ENCODE results near the gene ZNF282. TPM values are rescaled to one million over a fixed set of nuclear protein-coding genes. Genes with fewer than 3 reads are reported as not detected.

ZNF282 gene
- total RNA-seq, 1 experiment from 2014 or later = 38.2 TPM

DNA sequence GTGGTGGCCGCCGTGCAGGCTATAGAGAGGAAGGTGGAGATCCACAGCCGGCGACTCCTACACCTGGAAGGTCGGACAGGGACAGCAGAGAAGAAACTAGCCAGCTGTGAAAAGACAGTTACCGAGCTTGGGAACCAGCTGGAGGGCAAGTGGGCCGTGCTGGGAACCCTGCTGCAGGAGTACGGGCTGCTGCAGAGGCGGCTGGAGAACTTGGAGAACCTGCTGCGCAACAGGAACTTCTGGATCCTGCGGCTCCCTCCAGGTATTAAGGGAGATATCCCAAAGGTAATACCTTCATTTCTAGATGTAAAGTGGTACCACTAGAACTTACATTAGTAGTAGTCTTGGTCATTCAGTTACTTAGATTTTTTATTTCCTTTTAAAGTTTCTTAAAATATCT is 41.3 kb upstream of the ZNF282 start:
- intact Hi-C loops (cut with micrococcal nuclease; ENCODE audit: unreplicated experiment) = no loop called here
- Histone ChIP-seq H3K4me3 (ENCODE audit: low read depth, low read length, poor library complexity, severe bottlenecking) (no peak overlapping the region), H3K36me3 (ENCODE audit: insufficient read depth, low read length, poor library complexity, severe bottlenecking) (peaks cover 34% of the 10 kb centered on the region), H3K9me3 (ENCODE audit: low read depth, low read length, poor library complexity, severe bottlenecking) (no peaks in the 10 kb centered on the region), H3K27me3 (replicated peaks; ENCODE audit: insufficient read depth, low read depth, low read length, poor library complexity) (no peaks in the 10 kb centered on the region), H3K4me1 (ENCODE audit: insufficient read depth, low read length, poor library complexity, severe bottlenecking) (no peaks in the 10 kb centered on the region), H3K27ac (ENCODE audit: low read depth, low read length, poor library complexity, severe bottlenecking) (no peak overlapping the region)
- DNase-seq (ENCODE audit: low spot score) = no peak
- ChIA-PET CTCF (no interaction called here), POLR2A (ENCODE audit: low non-redundant PET) (no interaction called here)
- no TSS peak for BruUV-seq (replicated peaks)
- TF ChIP-seq EZH2 (IDR thresholded peaks at IDR 0.05; ENCODE audit: borderline replicate concordance, low read depth, low read length, poor library complexity, severe bottlenecking) = no peak
- TF ChIP-seq, protein P1, sequence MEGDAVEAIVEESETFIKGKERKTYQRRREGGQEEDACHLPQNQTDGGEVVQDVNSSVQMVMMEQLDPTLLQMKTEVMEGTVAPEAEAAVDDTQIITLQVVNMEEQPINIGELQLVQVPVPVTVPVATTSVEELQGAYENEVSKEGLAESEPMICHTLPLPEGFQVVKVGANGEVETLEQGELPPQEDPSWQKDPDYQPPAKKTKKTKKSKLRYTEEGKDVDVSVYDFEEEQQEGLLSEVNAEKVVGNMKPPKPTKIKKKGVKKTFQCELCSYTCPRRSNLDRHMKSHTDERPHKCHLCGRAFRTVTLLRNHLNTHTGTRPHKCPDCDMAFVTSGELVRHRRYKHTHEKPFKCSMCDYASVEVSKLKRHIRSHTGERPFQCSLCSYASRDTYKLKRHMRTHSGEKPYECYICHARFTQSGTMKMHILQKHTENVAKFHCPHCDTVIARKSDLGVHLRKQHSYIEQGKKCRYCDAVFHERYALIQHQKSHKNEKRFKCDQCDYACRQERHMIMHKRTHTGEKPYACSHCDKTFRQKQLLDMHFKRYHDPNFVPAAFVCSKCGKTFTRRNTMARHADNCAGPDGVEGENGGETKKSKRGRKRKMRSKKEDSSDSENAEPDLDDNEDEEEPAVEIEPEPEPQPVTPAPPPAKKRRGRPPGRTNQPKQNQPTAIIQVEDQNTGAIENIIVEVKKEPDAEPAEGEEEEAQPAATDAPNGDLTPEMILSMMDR (conservative IDR thresholded peaks at IDR 0.05; ENCODE audit: low read depth, low read length) = no peak

- intact Hi-C loops (cut with micrococcal nuclease; ENCODE audit: unreplicated experiment) = no loop called here
- ChIA-PET CTCF (no interaction called here), POLR2A (ENCODE audit: low non-redundant PET) (no interaction called here)
- peaks cover 31% of the 10 kb centered on the region for H3K36me3 ChIP-seq (ENCODE audit: insufficient read depth, low read length, poor library complexity, severe bottlenecking)
- no peak overlapping the region for H3K27ac ChIP-seq (ENCODE audit: low read depth, low read length, poor library complexity, severe bottlenecking)
- TF ChIP-seq, protein P1 (conservative IDR thresholded peaks at IDR 0.05; ENCODE audit: low read depth, low read length) = no peak
- no peak for TF ChIP-seq EZH2 (IDR thresholded peaks at IDR 0.05; ENCODE audit: borderline replicate concordance, low read depth, low read length, poor library complexity, severe bottlenecking)
- BruUV-seq (replicated peaks) = no TSS peak
- no peaks in the 10 kb centered on the region for H3K27me3 ChIP-seq (replicated peaks; ENCODE audit: insufficient read depth, low read depth, low read length, poor library complexity)
- no peak overlapping the region for H3K4me3 ChIP-seq (ENCODE audit: low read depth, low read length, poor library complexity, severe bottlenecking)
- no peak for DNase-seq (ENCODE audit: low spot score)
- H3K4me1 ChIP-seq (ENCODE audit: insufficient read depth, low read length, poor library complexity, severe bottlenecking) = no peaks in the 10 kb centered on the region
- no peaks in the 10 kb centered on the region for H3K9me3 ChIP-seq (ENCODE audit: low read depth, low read length, poor library complexity, severe bottlenecking)
Observed at GRCh38 chr7:149156898-149157297, 38.4 kb upstream of the ZNF282 start.

- intact Hi-C loops (cut with micrococcal nuclease; ENCODE audit: unreplicated experiment) = no loop called here
- TF ChIP-seq, protein P1 (conservative IDR thresholded peaks at IDR 0.05; ENCODE audit: low read depth, low read length) = no peak
- no peak for TF ChIP-seq EZH2 (IDR thresholded peaks at IDR 0.05; ENCODE audit: borderline replicate concordance, low read depth, low read length, poor library complexity, severe bottlenecking)
- Histone ChIP-seq H3K4me3 (ENCODE audit: low read depth, low read length, poor library complexity, severe bottlenecking) (no peak overlapping the region), H3K4me1 (ENCODE audit: insufficient read depth, low read length, poor library complexity, severe bottlenecking) (no peaks in the 10 kb centered on the region), H3K9me3 (ENCODE audit: low read depth, low read length, poor library complexity, severe bottlenecking) (no peaks in the 10 kb centered on the region), H3K27ac (ENCODE audit: low read depth, low read length, poor library complexity, severe bottlenecking) (no peak overlapping the region), H3K27me3 (replicated peaks; ENCODE audit: insufficient read depth, low read depth, low read length, poor library complexity) (no peaks in the 10 kb centered on the region), H3K36me3 (ENCODE audit: insufficient read depth, low read length, poor library complexity, severe bottlenecking) (peaks cover 26% of the 10 kb centered on the region)
- POLR2A ChIA-PET (ENCODE audit: low non-redundant PET) = no interaction called here
- DNase-seq (ENCODE audit: low spot score) = no peak
- BruUV-seq (replicated peaks) = no TSS peak
- CTCF ChIA-PET = no interaction called here
Observed at GRCh38 chr7:149161241-149161848, 34.0 kb upstream of the ZNF282 start.

Data from A673 (cell line).